Activated T-helper 17 cell treated with anti-CD3 and anti-CD28 coated beads, Interleukin-2, amount 50 U/mL, for 72 hours (primary cell): ENCODE data around the gene MYLK. TPM values are rescaled to one million over a fixed set of nuclear protein-coding genes. Genes with fewer than 3 reads are reported as not detected.

ENCODE experiments used
- ATAC-seq: fragments of 150-1000 bp; cut with Tn5 transposase; replicated peaks from 2 replicates; pipeline ENCODE4 v1.10.0; 2021; ENCODE audit warnings: mild to moderate bottlenecking, moderate library complexity
- H3K27ac Mint-ChIP-seq: one replicate; pipeline ENCODE4 v1.8.0; 2022; ENCODE audit warnings: mixed read lengths
- H3K27me3 Mint-ChIP-seq: one replicate; pipeline ENCODE4 v1.8.0; 2022; ENCODE audit warnings: mixed read lengths
- H3K36me3 Mint-ChIP-seq: one replicate; pipeline ENCODE4 v1.8.0; 2022; ENCODE audit warnings: low read depth, mild to moderate bottlenecking, mixed read lengths
- H3K4me1 Mint-ChIP-seq: one replicate; pipeline ENCODE4 v1.8.0; 2022; ENCODE audit warnings: mixed read lengths
- H3K4me3 Mint-ChIP-seq: one replicate; pipeline ENCODE4 v1.8.0; 2022; ENCODE audit warnings: mild to moderate bottlenecking, mixed read lengths
- H3K9me3 Mint-ChIP-seq: one replicate; pipeline ENCODE4 v1.8.0; 2022; ENCODE audit warnings: mixed read lengths
- total RNA-seq, 2 donors: library from RNA; stranded (reverse); gene quantifications; one replicate each; pipeline ENCODE4 v1.2.3, GENCODE V29; 2022

Gene MYLK
- total RNA-seq, 2 donors from 2014 or later = 0.17 TPM; not detected in 1

DNA sequence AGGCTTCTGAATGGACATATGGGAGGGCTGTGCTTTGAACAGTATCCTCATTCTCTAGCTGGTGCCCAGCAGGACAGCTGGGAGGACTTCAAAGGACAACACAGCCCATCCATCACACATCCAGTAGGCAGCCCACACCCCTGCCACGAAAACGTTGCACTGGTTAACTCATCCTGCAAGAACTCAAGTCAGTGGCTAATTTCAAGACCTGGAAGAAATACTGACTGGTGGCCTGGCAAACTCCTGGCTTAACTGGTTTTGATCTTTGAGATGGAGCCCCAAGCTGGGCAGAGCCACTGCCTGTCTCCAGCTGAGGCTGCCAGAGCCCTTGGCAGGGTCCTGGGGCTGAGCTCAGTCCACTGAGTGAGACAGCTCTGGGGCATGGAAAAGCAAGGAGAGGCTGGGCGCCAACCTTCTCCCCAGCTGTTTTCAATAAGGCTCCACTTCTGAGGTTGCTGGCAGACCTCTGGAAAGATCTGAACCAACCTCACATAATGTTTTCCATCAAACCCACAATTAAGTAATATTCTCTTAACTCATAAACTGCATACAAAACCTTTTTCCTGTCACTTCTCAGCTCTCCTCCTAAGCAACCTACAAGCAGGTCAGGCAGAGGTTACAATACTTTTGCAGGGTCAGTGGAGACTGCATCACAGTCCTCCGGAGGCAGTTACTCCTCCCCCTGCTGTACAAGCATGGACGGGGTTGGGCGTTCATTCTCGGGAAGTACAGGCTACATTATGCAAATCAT, 110.3 kb downstream of the MYLK start:
- peaks cover 4% of the 10 kb centered on the region for H3K27me3 Mint-ChIP-seq
- ATAC-seq = no peak
- H3K9me3 Mint-ChIP-seq = no peaks in the 10 kb centered on the region

DNA sequence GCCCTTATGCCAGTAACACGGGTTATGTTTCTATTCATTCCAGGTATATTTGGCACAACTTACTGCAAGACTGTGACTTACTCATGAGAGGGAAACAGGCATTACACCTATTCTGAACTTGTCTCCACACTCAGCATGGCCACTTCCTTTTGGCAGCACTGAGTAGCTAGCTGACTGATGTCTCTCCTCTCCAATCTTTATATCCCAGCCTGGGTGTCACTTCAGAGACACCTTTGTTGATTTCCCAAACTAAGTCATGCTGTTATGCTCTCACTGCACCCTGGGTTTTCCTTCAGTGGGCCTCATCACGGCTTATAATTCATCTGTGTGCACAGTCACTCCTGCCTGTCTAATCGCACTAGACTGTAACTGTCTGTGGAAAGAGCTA, 114.8 kb downstream of the MYLK start:
- no peak for ATAC-seq
- Mint-ChIP-seq H3K9me3 (no peaks in the 10 kb centered on the region), H3K4me3 (no peak overlapping the region), H3K4me1 (no peaks in the 10 kb centered on the region), H3K27ac (no peak overlapping the region), H3K36me3 (no peaks in the 10 kb centered on the region), H3K27me3 (peaks cover 8% of the 10 kb centered on the region)

More for the DNA sequence above, 110.3 kb downstream of the MYLK start:
- H3K4me3 Mint-ChIP-seq = no peak overlapping the region
- H3K36me3 Mint-ChIP-seq = no peaks in the 10 kb centered on the region
- H3K4me1 Mint-ChIP-seq = no peaks in the 10 kb centered on the region
- no peak overlapping the region for H3K27ac Mint-ChIP-seq

DNA sequence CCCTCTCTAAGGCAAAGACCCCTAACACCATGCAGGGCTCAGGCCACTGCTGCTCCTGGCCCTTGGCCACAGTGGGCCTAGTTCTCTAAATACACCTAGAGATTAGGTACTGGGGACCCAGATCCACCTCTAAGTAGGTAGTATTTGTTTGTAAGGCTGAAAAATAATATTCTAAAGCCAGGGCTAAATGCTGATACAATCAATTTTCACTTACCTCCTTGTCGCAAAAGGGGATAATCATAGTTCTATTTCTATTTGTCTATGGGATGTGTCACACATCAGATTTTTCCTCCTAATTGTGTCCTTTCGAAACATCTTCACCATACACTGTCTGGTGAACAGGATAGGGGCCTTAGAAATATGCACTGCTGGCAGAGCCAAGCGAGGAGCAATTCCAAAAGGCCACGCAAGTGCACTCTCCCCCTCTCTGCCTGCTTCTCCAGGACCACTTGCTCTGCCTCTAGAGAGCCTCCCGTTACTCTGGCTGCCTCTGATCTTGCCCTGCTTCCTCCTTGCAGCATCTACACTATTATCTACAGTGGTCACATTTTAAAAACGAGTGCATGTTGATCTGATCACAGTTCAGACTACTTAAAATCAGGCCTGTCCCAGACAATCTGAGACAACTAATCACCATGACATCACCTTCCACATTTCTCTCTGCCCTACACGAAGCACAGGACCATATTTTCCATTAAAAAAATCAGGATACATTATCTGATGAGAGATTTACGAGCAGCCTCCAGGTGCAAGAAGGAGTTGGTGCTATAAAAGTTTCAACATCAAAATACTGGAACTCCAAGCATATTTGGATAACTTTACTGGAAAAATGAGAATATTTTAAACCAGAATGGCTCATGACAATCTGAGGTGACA, 115.4 kb downstream of the MYLK start:
- H3K9me3 Mint-ChIP-seq = no peaks in the 10 kb centered on the region
- no peak for ATAC-seq
- peaks cover 12% of the 10 kb centered on the region for H3K27me3 Mint-ChIP-seq
- no peaks in the 10 kb centered on the region for H3K36me3 Mint-ChIP-seq
- no peaks in the 10 kb centered on the region for H3K4me1 Mint-ChIP-seq
- no peak overlapping the region for H3K27ac Mint-ChIP-seq
- no peak overlapping the region for H3K4me3 Mint-ChIP-seq

DNA sequence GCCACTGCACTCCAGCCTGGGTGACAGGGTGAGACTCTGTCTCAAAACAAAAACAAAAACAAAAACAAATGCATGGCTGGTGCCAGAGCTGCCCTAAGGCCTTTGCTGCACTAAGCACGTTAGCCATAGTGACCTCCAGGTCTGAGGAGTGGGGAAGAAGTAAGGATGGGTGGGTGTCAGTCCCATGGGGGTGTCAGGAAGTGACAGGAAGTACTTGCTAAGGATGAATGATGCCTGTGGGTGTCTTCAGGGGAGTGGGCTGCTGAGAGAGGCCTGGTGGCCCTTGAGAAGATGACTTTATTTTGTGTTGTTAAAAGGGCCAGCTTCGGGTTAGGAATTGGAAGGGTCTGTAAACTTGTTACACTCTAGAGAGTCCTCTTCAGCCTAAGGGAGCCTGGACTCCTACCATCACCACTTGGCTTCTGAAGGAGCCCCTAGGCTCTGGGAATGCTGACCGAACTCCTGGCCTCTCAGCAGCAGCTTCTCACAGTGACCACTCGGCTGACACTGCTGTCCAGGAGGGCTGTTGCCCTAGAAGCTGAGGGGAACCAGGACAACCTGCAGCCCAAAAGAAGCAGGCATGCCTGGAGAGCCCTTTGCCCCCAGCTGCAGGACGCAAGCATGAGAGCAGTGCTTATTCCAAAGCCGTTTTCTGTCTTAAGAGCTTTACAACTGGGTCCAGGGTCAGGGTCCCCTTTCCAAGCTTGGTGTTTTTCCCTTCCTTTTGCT, 116.4 kb downstream of the MYLK start:
- Mint-ChIP-seq H3K4me1 (no peaks in the 10 kb centered on the region), H3K9me3 (no peaks in the 10 kb centered on the region), H3K27ac (no peak overlapping the region), H3K36me3 (no peaks in the 10 kb centered on the region), H3K4me3 (no peak overlapping the region), H3K27me3 (peaks cover 16% of the 10 kb centered on the region)
- ATAC-seq = no peak

DNA sequence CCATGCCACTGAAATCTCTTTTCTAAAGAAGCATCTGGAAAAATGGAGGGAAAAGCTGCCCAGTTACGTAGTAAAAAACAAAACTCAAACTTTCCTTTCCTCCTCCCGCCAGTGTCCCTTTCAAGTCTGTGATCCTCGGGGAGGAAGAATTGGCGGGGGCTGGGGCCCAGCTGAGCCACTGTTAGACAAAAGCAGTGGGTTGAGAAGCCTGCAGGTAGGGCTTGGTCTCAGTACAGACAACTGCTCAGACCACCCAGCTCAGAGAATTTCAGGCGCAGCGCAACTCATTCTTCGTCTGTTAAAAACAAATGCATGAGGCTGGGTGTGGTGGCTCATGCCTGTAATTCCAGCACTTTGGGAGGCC, 117.1 kb downstream of the MYLK start:
- H3K27ac Mint-ChIP-seq = no peak overlapping the region
- no peaks in the 10 kb centered on the region for H3K4me1 Mint-ChIP-seq
- H3K4me3 Mint-ChIP-seq = no peak overlapping the region
- peaks cover 19% of the 10 kb centered on the region for H3K27me3 Mint-ChIP-seq
- H3K9me3 Mint-ChIP-seq = no peaks in the 10 kb centered on the region
- no peaks in the 10 kb centered on the region for H3K36me3 Mint-ChIP-seq
- ATAC-seq = no peak

DNA sequence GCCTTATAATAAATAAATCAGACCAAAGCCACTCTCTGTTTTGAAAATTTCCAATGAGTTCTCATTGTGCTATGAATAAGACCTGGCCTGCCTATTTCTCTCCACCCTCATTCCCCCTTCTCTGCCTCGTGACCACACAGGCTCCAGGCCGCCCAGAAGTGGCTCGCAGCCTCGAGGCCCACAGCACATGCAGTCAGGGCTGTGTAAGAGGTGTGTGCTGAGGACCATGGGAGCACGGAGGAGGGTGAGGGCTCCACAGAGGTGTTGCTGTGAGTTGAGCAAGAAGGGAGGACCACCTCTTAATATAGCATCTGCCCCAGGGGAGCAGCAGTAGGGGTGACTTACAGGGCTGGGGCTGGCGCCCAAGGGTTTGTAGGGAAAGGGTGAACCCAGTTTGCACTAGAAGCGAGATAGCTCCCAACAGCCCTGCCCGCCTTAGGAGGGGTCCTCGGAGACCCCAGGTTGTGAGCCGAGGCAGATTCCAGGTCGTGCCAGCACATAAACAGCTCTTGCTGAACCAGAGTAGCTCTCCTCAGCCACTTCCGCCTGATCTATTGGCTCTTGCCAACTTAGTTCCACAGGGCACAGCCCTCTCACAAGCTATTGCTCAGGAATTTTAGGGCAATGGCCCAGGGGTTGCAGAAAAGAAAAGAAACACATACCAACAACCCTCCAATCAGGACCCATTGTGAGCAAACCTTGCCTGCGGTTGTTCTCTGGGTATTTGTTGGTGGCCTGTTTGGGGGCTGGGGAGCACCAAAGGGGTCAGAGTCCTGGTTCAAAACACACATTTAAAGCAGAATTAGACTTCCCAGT, 117.7 kb downstream of the MYLK start:
- no peaks in the 10 kb centered on the region for H3K9me3 Mint-ChIP-seq
- no peaks in the 10 kb centered on the region for H3K36me3 Mint-ChIP-seq
- no peak for ATAC-seq
- no peak overlapping the region for H3K4me3 Mint-ChIP-seq
- no peak overlapping the region for H3K27ac Mint-ChIP-seq
- H3K4me1 Mint-ChIP-seq = no peaks in the 10 kb centered on the region
- peaks cover 19% of the 10 kb centered on the region for H3K27me3 Mint-ChIP-seq

DNA sequence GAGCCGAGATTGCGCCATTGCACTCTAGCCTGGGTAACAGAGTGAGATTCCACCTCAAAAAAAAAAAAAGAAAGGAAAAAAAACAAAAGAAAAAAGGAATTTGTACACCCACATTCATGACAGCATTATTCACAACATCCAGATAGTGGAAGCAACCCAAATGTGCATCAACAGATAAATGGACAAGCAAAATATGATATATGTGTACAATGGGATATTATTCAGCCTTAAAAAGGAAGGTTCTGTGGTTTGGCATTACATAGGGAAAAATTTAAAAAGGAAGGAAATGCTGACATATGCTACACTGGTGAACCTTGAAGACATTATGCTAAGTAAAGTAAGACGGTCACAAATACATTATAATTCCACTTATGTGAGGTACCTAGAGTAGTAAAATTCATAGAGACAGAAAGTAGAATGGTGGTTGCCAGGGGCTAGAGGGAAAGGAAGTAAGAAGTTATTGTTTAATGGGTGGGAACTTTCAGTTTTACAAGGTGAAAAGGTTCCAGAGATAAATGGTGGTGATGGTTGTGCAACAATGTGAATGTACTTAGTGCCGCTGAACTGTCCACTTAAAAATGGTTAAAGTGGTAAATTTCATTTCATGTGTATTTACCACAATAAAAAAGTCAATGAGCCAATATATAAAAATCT, 118.5 kb downstream of the MYLK start:
- H3K4me3 Mint-ChIP-seq = no peak overlapping the region
- peaks cover 19% of the 10 kb centered on the region for H3K27me3 Mint-ChIP-seq
- no peak for ATAC-seq
- no peaks in the 10 kb centered on the region for H3K36me3 Mint-ChIP-seq
- H3K27ac Mint-ChIP-seq = no peak overlapping the region
- H3K9me3 Mint-ChIP-seq = no peaks in the 10 kb centered on the region
- H3K4me1 Mint-ChIP-seq = no peaks in the 10 kb centered on the region

DNA sequence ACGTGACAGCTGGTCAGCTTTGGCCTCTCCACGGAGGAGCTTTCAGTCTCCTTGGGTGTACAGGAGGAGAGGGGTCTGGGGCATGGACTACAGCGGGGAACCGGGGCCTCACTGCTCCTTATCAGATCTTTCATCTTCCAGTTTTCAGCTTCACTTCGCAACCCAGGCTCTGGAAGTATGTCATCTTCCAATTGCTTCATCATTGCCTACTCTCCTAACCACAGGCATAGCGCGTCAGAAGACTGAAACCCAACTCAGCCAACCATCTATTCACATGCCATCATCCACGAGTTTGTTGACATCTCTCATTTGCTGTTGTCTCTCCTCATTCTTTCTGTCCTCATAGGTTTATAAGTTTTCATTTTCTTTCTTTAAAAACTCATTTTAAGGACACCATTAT, 119.5 kb downstream of the MYLK start:
- H3K36me3 Mint-ChIP-seq = no peaks in the 10 kb centered on the region
- no peaks in the 10 kb centered on the region for H3K4me1 Mint-ChIP-seq
- no peaks in the 10 kb centered on the region for H3K9me3 Mint-ChIP-seq
- H3K27ac Mint-ChIP-seq = no peak overlapping the region
- ATAC-seq = no peak
- peaks cover 19% of the 10 kb centered on the region for H3K27me3 Mint-ChIP-seq
- no peak overlapping the region for H3K4me3 Mint-ChIP-seq

DNA sequence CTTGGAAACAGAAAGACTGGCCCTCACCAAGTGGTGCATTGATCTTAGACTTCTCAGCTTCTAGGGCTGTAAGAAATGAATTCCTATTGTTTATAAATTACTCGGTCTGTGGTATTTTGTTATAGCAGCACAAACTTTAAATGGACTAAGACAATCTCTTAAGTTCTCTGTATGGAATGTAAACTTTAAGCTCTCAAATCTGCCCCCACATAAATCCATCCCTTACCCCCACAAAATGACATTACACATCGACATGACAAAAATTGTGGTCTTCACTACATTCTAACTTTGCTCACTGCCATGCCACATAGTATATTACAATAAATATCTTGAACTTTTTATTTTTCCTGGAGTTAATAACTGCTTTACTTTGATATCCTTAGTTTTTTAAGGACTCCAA, 121.3 kb downstream of the MYLK start:
- H3K4me3 Mint-ChIP-seq = no peak overlapping the region
- no peak for ATAC-seq

DNA sequence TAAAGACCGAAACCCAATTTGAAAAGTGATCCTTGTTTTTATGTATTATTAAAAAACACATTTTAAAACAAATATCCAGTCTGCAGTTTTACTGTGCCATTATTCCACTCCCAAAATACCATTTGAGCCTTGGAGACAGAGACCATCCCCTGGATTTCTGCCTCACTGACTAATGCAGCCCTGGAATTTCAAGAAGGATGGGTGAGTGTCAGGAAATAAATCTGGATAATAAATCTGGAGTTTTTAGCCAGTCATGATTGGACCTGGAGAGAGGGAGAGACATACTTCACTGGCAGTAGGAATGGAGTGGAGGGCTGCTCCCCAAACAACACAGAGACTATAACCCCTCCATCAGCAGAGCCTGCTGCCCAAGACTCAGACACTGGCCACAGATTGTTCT, 123.3 kb downstream of the MYLK start:
- Mint-ChIP-seq H3K36me3 (no peaks in the 10 kb centered on the region), H3K27ac (no peak overlapping the region), H3K9me3 (no peaks in the 10 kb centered on the region), H3K4me3 (no peak overlapping the region), H3K4me1 (no peaks in the 10 kb centered on the region), H3K27me3 (peaks cover 32% of the 10 kb centered on the region)
- no peak for ATAC-seq

More for the DNA sequence above, 121.3 kb downstream of the MYLK start:
- Mint-ChIP-seq H3K27me3 (peaks cover 29% of the 10 kb centered on the region), H3K27ac (no peak overlapping the region), H3K9me3 (no peaks in the 10 kb centered on the region), H3K4me1 (no peaks in the 10 kb centered on the region), H3K36me3 (no peaks in the 10 kb centered on the region)

DNA sequence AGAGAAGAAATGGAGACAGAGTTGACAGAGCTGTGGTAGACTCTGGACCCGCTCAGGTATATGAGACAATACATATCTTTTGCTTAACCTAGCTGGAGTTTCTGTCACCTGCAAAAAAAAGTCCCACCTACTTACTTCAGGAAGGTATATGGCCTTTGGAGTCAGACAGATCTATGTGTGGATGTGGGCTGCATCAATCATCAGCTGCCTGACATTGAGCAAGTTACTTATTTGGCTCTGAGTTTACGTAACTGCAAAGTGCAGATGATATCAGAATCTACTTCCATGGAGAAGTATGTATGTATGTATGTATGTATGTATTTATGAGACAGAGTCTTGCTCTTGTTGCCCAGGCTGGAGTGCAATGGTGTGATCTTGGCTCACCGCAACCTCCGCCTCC, 124.3 kb downstream of the MYLK start:
- Mint-ChIP-seq H3K9me3 (no peaks in the 10 kb centered on the region), H3K4me1 (no peaks in the 10 kb centered on the region), H3K36me3 (no peaks in the 10 kb centered on the region), H3K4me3 (no peak overlapping the region), H3K27ac (no peak overlapping the region), H3K27me3 (peaks cover 33% of the 10 kb centered on the region)
- ATAC-seq = no peak

DNA sequence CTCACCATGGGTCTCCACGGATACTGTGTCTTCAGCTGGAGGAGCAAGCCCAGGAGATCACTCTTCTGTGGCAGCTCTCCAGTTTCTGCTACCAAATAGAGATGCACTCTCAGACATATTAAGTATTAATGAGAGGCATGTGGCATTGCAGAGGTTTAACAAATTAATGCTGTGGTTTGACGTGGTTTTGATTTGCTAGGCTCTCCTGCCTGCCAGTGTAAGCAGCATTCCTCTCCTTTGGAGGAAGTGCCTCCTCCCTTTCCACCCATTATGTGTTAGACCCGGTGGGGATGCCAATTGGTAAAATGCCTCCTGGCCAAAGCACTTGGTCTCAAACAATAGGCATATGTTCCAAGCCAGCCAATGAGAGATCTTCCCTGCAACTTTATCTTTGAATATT, 124.8 kb downstream of the MYLK start:
- Mint-ChIP-seq H3K9me3 (no peaks in the 10 kb centered on the region), H3K4me1 (no peaks in the 10 kb centered on the region), H3K27me3 (peaks cover 28% of the 10 kb centered on the region), H3K4me3 (no peak overlapping the region), H3K27ac (no peak overlapping the region), H3K36me3 (no peaks in the 10 kb centered on the region)
- ATAC-seq = no peak

DNA sequence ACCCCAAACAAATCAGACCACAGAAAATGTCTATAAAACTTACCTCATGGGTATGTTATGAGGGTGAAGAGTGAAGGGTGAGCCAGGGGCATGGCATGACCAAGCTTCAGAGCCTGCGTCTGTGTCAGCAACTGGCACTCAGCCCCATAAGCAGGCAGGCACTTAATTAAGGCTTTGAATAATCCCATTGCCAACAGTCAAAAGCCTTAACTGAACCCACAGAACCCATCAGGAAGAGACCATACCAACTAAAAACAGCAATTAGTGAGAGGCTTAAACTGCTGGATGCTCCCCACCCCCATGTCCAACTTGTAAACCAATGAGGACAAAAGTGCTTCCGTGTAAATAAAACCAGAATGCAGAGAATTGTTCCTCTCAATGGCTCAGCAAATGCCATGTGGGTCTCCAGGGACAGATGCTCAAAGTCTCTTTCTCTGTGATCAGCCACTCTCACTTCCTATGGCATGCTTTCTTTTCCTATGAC, 126.0 kb downstream of the MYLK start:
- no peak overlapping the region for H3K27ac Mint-ChIP-seq
- no peak overlapping the region for H3K4me3 Mint-ChIP-seq
- H3K36me3 Mint-ChIP-seq = no peaks in the 10 kb centered on the region
- no peaks in the 10 kb centered on the region for H3K9me3 Mint-ChIP-seq
- H3K4me1 Mint-ChIP-seq = no peaks in the 10 kb centered on the region
- peaks cover 24% of the 10 kb centered on the region for H3K27me3 Mint-ChIP-seq
- ATAC-seq = no peak
